ENCODE data around the gene TINAG.

The TINAG gene

GRCh38 chr6:54308289-54308985, at the start of gene TINAG:
Gene TINAG (plus strand): TSS chr6:54308441. CDS start chr6:54308551, 110 bp downstream.
- Histone ChIP-seq H3K4me2 (no peak within 1 kb of the TSS), H3K9me3 (replicated peaks in 1 of 11) (no peaks in the 10 kb centered on the region), H3K4me1 (no peaks in the 10 kb centered on the region), H3K36me3 (no peaks in the 10 kb centered on the region), H3K27me3 (no peaks in the 10 kb centered on the region), H4K20me1 (no peaks in the 10 kb centered on the region), H3K4me3 (no peak within 1 kb of the TSS), H3K9ac (no peak within 1 kb of the TSS), H3K27ac (no peak within 1 kb of the TSS)
- TF ChIP-seq Cebpa-rat (IDR thresholded peaks at IDR 0.05): no peak

DNA sequence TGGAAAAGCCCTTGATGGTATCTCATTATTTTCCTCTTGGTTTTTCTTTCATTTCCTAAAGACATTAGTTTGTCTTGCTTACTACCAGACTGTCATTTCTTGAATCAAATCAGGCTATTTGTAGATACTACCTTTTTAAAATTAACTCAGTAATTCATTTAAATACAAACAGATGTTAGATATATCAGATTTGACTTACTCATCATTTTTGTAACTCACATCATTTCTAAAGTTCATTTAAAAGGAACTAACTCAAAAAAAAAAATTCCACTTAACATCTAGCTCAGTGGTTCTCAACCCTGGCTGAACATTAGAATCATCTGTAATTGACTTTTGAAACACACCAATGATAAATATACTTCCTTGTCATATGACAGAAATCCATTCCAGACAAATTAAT, 48.2 kb upstream of the TINAG start:
- TF ChIP-seq Cebpa-rat (IDR thresholded peaks at IDR 0.05): no peak
- no peak overlapping the region for H3K4me2 ChIP-seq
- no peaks in the 10 kb centered on the region for H3K27me3 ChIP-seq
- H3K4me1 ChIP-seq: no peaks in the 10 kb centered on the region
- no peak overlapping the region for H3K4me3 ChIP-seq
- no peaks in the 10 kb centered on the region for H4K20me1 ChIP-seq
- no peak overlapping the region for H3K27ac ChIP-seq
- H3K9ac ChIP-seq: no peak overlapping the region
- H3K9me3 ChIP-seq (replicated peaks in 1 of 11): no peaks in the 10 kb centered on the region
- no peaks in the 10 kb centered on the region for H3K36me3 ChIP-seq

DNA sequence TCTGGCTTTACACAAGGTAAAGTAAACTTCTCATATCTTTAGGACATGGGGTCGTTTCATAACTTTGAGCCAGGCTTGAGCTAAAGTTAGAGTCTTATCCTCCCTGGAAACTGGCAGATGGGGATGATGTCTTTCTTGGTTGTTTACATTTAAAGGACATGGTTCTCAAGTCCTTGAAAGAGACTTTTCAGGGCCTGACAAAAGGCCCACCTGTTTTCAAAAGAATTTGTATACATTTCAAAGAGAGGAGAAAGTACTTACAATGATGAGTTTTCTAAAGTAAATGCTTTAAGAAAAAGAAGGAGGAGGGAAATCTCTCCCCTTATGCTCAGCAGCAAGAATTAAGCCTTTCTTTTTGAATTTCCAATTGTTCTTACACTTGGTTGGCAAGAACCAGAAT, 45.7 kb upstream of the TINAG start:
- Histone ChIP-seq H3K27me3 (no peaks in the 10 kb centered on the region), H3K9ac (no peak overlapping the region), H3K27ac (no peak overlapping the region), H3K4me3 (no peak overlapping the region), H3K36me3 (no peaks in the 10 kb centered on the region), H3K9me3 (replicated peaks in 1 of 11) (no peaks in the 10 kb centered on the region), H4K20me1 (no peaks in the 10 kb centered on the region), H3K4me1 (no peaks in the 10 kb centered on the region), H3K4me2 (no peak overlapping the region)
- no peak for TF ChIP-seq Cebpa-rat (IDR thresholded peaks at IDR 0.05)

GRCh38 chr6:54262971-54263370, 45.3 kb upstream of the TINAG start:
- Histone ChIP-seq H3K4me2 (no peak overlapping the region), H3K9ac (no peak overlapping the region), H3K9me3 (replicated peaks in 1 of 11) (no peaks in the 10 kb centered on the region), H3K27ac (no peak overlapping the region), H3K36me3 (no peaks in the 10 kb centered on the region), H3K4me3 (no peak overlapping the region), H4K20me1 (no peaks in the 10 kb centered on the region), H3K4me1 (no peaks in the 10 kb centered on the region), H3K27me3 (no peaks in the 10 kb centered on the region)
- no peak for TF ChIP-seq Cebpa-rat (IDR thresholded peaks at IDR 0.05)

DNA sequence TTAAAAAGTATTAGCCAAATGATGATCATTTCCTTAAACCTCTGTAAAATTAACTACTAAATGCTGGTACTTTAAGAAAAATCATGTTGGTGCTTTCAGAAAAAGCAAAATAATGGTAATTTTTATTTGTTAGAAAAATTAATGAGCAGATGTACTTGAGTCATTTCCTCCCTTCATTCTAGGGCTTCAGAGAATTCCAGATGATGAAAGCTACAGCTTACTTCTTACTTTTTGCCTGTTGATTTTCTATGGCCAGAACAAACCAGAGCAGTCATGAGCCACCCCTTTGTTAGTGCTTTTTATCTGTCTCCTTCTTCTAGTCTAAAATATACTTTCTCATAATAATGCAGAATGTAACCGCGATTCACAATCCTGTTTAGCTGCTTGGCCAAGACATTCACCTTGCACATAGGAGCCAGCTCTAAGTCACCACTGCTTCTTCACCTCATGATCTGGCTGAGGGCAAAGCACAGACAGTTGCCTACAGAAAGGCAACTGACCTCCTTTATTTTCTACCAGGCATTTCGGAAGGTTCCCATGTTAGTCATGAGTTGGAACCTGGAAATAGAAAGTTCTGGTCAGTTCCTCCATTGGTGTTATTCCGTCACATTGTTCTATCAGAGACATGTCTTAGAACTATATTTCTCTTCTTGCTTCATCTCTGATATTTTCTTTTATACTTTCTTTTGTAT, 43.5 kb upstream of the TINAG start:
- Histone ChIP-seq H3K36me3 (no peaks in the 10 kb centered on the region), H4K20me1 (no peaks in the 10 kb centered on the region)
- TF ChIP-seq Cebpa-rat (IDR thresholded peaks at IDR 0.05): no peak

GRCh38 chr6:54266400-54266923, 41.8 kb upstream of the TINAG start:
- Histone ChIP-seq H3K9ac (no peak overlapping the region), H4K20me1 (no peaks in the 10 kb centered on the region), H3K36me3 (no peaks in the 10 kb centered on the region), H3K4me2 (no peak overlapping the region), H3K4me1 (no peaks in the 10 kb centered on the region), H3K27ac (no peak overlapping the region), H3K27me3 (no peaks in the 10 kb centered on the region), H3K4me3 (no peak overlapping the region), H3K9me3 (replicated peaks in 1 of 11) (no peaks in the 10 kb centered on the region)
- no peak for TF ChIP-seq Cebpa-rat (IDR thresholded peaks at IDR 0.05)

More for the DNA sequence above, 43.5 kb upstream of the TINAG start:
- no peaks in the 10 kb centered on the region for H3K27me3 ChIP-seq
- H3K27ac ChIP-seq: no peak overlapping the region
- no peak overlapping the region for H3K9ac ChIP-seq
- no peak overlapping the region for H3K4me3 ChIP-seq
- H3K4me2 ChIP-seq: no peak overlapping the region
- H3K4me1 ChIP-seq: no peaks in the 10 kb centered on the region
- no peaks in the 10 kb centered on the region for H3K9me3 ChIP-seq (replicated peaks in 1 of 11)

DNA sequence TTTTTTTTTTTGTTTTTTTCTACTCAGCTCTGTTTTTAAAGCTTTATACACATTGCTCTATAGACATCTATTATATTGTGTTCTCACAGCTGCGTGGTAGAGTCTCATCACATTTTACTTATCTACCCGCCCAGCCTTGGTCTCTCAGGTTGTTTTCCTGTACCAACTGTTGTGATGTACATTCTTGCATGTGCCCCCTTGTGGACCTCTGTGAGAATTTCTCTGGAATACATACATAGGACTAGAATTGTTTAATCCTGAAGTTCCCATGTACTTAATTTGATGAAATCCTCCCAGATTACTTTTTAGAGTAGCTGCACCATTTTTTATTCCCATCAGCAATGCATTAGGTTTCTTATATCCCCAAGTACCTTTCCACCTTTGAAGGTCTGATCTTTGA, 40.4 kb upstream of the TINAG start:
- H4K20me1 ChIP-seq: no peaks in the 10 kb centered on the region
- no peak overlapping the region for H3K9ac ChIP-seq
- TF ChIP-seq Cebpa-rat (IDR thresholded peaks at IDR 0.05): no peak
- no peak overlapping the region for H3K27ac ChIP-seq
- no peak overlapping the region for H3K4me2 ChIP-seq
- no peak overlapping the region for H3K4me3 ChIP-seq
- H3K36me3 ChIP-seq: no peaks in the 10 kb centered on the region
- H3K4me1 ChIP-seq: no peaks in the 10 kb centered on the region
- H3K9me3 ChIP-seq (replicated peaks in 1 of 11): no peaks in the 10 kb centered on the region
- no peaks in the 10 kb centered on the region for H3K27me3 ChIP-seq

- Histone ChIP-seq H3K4me3 (no peak overlapping the region), H3K9ac (no peak overlapping the region), H3K27ac (no peak overlapping the region), H3K4me2 (no peak overlapping the region), H3K27me3 (no peaks in the 10 kb centered on the region), H3K36me3 (no peaks in the 10 kb centered on the region), H4K20me1 (no peaks in the 10 kb centered on the region), H3K9me3 (replicated peaks in 1 of 11) (no peaks in the 10 kb centered on the region), H3K4me1 (no peaks in the 10 kb centered on the region)
- no peak for TF ChIP-seq Cebpa-rat (IDR thresholded peaks at IDR 0.05)
Observed at GRCh38 chr6:54273214-54273820, 34.9 kb upstream of the TINAG start.

DNA sequence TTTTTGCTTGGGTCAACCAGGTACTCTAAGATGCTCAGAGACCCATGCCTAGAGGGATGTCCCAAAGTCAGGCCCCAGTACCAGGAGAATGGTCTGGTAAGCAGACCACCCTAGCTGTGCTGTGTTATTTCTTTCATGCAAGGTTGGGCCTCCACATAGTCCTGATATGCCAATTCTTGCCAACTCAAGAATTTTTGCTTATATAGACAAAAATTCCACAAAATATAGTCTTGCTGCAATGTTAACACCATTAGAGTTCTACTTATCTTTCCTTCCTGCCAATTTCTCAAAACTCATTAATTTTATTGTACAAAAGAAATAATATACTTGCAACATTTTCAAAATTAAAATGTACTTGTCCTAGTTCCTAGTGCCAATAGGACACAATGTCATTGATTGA, 33.9 kb upstream of the TINAG start:
- H3K4me2 ChIP-seq: no peak overlapping the region
- no peaks in the 10 kb centered on the region for H3K9me3 ChIP-seq (replicated peaks in 1 of 11)
- H4K20me1 ChIP-seq: no peaks in the 10 kb centered on the region
- no peak overlapping the region for H3K27ac ChIP-seq
- H3K36me3 ChIP-seq: no peaks in the 10 kb centered on the region
- no peaks in the 10 kb centered on the region for H3K27me3 ChIP-seq
- no peak overlapping the region for H3K4me3 ChIP-seq
- H3K9ac ChIP-seq: no peak overlapping the region
- no peaks in the 10 kb centered on the region for H3K4me1 ChIP-seq
- no peak for TF ChIP-seq Cebpa-rat (IDR thresholded peaks at IDR 0.05)

Measured in BLaER1 treated with 17β-estradiol and CSF1 and Interleukin-3, amounts not matched to agents 10 nM and 100 nM (cell line).